Measurements from ENCODE around the gene CDH13. TPM values are rescaled to one million over a fixed set of nuclear protein-coding genes. Genes with fewer than 3 reads are reported as not detected.

Gene CDH13
- total RNA-seq, 4 donors from 2014 or later: 3.4 to 14.8 (median 6.5) TPM

DNA sequence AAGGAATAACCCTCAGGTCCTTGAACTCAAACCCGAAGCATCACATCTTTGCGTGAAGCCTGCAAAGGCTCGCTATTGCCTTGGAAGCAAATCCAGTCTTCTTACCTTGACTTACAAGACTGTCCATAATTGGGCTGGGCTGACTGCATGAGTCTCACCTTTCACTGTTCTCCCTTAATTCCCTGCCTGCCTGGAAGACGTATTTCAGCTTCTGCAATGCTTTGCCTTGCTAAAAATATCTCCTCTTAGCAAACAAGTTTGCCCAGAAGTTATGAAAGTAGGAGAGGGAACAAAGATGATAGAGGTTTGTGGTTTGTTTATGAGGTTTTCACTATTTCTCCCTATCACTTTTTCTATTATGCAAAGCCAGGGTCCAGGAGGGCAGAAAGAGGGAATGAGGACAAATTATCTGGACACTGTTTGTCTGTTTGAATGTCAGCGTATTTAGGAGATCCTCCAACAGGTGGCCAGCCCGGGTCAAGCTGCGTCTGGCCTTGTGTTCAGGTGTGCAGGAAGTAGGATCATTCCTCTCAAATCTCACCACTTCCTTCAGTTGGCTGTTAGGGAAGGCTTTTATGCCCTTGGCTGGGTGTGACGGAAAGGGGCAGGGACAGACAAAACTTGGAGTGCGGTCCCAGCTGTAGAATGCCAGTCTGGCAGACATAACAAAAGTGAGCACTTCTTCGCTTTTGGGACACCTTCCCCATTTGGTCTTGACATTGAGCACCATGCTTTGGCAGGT lies 488.9 kb downstream of the CDH13 start:
- no peaks in the 10 kb centered on the region for H3K36me3 ChIP-seq
- no peak for TF ChIP-seq POLR2A (IDR thresholded peaks at IDR 0.05)
- TF ChIP-seq, protein P1, sequence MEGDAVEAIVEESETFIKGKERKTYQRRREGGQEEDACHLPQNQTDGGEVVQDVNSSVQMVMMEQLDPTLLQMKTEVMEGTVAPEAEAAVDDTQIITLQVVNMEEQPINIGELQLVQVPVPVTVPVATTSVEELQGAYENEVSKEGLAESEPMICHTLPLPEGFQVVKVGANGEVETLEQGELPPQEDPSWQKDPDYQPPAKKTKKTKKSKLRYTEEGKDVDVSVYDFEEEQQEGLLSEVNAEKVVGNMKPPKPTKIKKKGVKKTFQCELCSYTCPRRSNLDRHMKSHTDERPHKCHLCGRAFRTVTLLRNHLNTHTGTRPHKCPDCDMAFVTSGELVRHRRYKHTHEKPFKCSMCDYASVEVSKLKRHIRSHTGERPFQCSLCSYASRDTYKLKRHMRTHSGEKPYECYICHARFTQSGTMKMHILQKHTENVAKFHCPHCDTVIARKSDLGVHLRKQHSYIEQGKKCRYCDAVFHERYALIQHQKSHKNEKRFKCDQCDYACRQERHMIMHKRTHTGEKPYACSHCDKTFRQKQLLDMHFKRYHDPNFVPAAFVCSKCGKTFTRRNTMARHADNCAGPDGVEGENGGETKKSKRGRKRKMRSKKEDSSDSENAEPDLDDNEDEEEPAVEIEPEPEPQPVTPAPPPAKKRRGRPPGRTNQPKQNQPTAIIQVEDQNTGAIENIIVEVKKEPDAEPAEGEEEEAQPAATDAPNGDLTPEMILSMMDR (IDR thresholded peaks at IDR 0.05): no peak
- H3K9me3 ChIP-seq: no peaks in the 10 kb centered on the region
- H3K27me3 ChIP-seq: no peaks in the 10 kb centered on the region
- no peak overlapping the region for H3K27ac ChIP-seq
- intact Hi-C loops (cut with DNase I): no loop called here
- DNase-seq: no peak
- 75 to 92% methylated on average over 10 of the region's 10 CpGs for WGBS, 2 donors
- no peak overlapping the region for H3K4me3 ChIP-seq (replicated peaks in 1 of 3)
- no peaks in the 10 kb centered on the region for H3K4me1 ChIP-seq

DNA sequence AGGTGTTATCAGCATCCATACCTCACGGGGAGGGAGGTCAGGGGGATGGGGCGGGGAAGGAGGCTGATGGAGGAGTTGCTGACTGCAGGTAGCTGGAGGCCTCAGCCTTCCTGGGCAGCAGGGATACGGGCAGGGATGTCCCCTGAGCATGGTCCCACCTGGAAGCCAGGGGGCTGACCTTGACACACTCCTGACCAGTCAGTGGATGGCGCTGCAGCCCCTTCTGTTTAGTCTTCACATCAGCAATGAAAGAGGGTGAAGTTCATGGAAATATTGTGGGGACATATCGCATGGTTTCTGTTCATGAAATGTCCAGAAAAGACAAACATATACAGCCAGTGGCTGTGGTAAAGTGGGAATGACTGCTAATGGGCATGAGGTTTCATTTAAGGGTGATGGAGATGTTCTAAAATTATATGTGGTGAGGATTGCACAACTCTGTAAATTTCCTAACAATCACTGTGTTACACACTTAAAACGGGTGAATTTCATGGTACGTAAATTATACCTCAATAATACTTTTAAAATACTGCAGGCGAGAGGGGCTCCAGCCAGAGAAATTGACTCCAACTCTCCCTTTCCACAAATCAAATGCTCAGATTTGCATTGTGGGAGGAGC lies 489.6 kb downstream of the CDH13 start:
- Histone ChIP-seq H3K9me3 (no peaks in the 10 kb centered on the region), H3K27me3 (no peaks in the 10 kb centered on the region), H3K4me1 (no peaks in the 10 kb centered on the region), H3K36me3 (no peaks in the 10 kb centered on the region), H3K4me3 (replicated peaks in 1 of 3) (no peak overlapping the region), H3K27ac (no peak overlapping the region)
- 82% methylated on average over 8 of the region's 8 CpGs for WGBS, 2 donors
- TF ChIP-seq POLR2A (IDR thresholded peaks at IDR 0.05): no peak
- TF ChIP-seq, protein P1 (IDR thresholded peaks at IDR 0.05): no peak
- DNase-seq: no peak
- intact Hi-C loops (cut with DNase I): no loop called here

DNA sequence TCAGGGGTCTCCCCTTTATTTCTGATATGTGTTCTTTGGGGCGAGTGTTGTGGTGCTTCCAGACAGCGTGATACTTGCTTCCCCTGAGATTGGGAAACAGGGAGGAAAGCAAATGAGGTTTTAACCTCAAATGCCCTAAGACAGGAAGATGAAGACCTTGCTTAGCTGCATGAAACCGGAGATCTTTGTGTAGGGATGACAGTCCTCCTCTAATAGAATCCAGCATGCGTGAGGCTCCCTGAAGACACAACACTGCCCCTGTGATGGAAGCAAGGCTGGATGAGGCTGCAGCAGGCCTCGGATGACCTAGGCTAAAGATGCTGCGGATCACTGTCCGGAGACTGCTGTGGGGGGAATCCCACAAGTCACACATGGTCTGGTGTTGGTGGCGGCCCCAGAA lies 491.0 kb downstream of the CDH13 start:
- no peak overlapping the region for H3K27ac ChIP-seq
- H3K4me1 ChIP-seq: no peaks in the 10 kb centered on the region
- H3K27me3 ChIP-seq: no peaks in the 10 kb centered on the region
- no peak for DNase-seq
- intact Hi-C loops (cut with DNase I): no loop called here
- WGBS, 2 donors: 78 to 90% methylated on average over 7 to 8 of the region's 8 CpGs
- H3K36me3 ChIP-seq: no peaks in the 10 kb centered on the region
- TF ChIP-seq, protein P1 (IDR thresholded peaks at IDR 0.05): no peak
- TF ChIP-seq POLR2A (IDR thresholded peaks at IDR 0.05): no peak
- no peaks in the 10 kb centered on the region for H3K9me3 ChIP-seq
- H3K4me3 ChIP-seq (replicated peaks in 1 of 3): no peak overlapping the region

DNA sequence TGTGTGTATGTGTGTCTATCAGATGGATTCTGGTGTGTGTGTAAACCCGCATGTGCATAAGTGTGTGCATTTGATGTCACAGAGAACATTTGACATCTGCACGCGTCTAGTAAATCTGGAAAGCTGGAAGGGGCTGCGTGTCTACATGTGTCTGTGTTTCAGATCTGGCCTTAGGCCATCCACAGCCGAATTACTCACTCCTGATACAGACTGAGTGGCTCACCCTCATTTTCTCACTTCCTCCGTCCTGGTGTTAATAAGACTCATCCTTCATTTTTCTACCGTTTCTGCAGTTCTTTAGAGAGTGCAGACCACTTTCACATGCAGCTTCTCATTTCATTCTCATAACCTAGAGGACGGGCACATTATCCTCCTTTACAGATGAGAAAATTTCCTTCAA lies 491.6 kb downstream of the CDH13 start:
- no peaks in the 10 kb centered on the region for H3K9me3 ChIP-seq
- H3K27ac ChIP-seq: no peak overlapping the region
- no peak overlapping the region for H3K4me3 ChIP-seq (replicated peaks in 1 of 3)
- WGBS, 2 donors: 66 to 76% methylated on average over 8 of the region's 8 CpGs
- H3K36me3 ChIP-seq: no peaks in the 10 kb centered on the region
- no peaks in the 10 kb centered on the region for H3K27me3 ChIP-seq
- no peak for DNase-seq
- no peak for TF ChIP-seq POLR2A (IDR thresholded peaks at IDR 0.05)
- TF ChIP-seq, protein P1 (IDR thresholded peaks at IDR 0.05): no peak
- intact Hi-C loops (cut with DNase I): no loop called here
- H3K4me1 ChIP-seq: no peaks in the 10 kb centered on the region

DNA sequence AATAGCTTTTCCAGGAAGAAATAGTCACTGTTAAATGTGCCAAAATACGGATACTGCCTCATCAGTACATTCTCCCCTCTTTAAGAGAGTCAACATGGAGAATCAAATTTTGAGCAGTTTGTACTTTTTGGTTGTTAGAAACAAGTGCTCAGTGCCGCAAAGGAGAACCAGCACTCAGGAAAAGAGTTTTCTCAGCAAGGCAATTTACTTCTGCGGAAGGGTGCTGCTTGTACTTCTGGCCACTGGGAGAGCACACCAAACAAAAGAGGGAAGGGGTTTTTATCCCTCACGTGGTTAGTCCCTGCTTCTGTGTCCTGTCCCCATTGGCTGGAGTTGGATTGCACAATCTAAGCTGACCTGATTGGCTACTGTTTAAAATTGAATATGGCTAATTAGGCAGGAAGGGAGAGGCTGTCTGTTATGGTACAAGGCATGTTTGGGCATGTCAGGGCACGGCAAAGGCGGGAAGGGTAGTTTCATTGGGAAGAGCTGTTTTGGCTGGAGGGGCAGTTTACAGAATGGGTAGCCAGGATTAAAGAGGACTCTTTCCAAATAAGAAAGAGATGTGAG lies 499.3 kb downstream of the CDH13 start:
- no peaks in the 10 kb centered on the region for H3K4me1 ChIP-seq
- DNase-seq: no peak
- TF ChIP-seq, protein P1 (IDR thresholded peaks at IDR 0.05): no peak
- no peak for TF ChIP-seq POLR2A (IDR thresholded peaks at IDR 0.05)
- H3K9me3 ChIP-seq: no peaks in the 10 kb centered on the region
- H3K36me3 ChIP-seq: no peaks in the 10 kb centered on the region
- H3K27ac ChIP-seq: no peak overlapping the region
- intact Hi-C loops (cut with DNase I): no loop called here
- no peak overlapping the region for H3K4me3 ChIP-seq (replicated peaks in 1 of 3)
- WGBS, 2 donors: 88% methylated on average over 6 of the region's 6 CpGs
- H3K27me3 ChIP-seq: no peaks in the 10 kb centered on the region

Data from thyroid gland (tissue), 4 donors.